Stimulated activated naive CD8-positive, alpha-beta T cell treated with anti-CD3 and anti-CD28 coated beads, Interleukin-15, Interleukin-2, amounts not matched to agents 100 ng/mL and 50 ng/mL, for 24 hours (primary cell): ENCODE results near the gene DRC7.
"Not testable (repeated sequence)": the region's sequence is repeated elsewhere in the genome, so short reads cannot be mapped to it uniquely, and the experiment has no call there.

Source experiments
- H3K27ac Mint-ChIP-seq: one replicate; pipeline ENCODE4 v1.8.0; 2021; ENCODE audit warnings: mild to moderate bottlenecking, mixed read lengths
- H3K27me3 Mint-ChIP-seq: one replicate; pipeline ENCODE4 v1.8.0; 2021; ENCODE audit warnings: mixed read lengths
- H3K36me3 Mint-ChIP-seq: one replicate; pipeline ENCODE4 v1.8.0; 2021; ENCODE audit warnings: low read depth, mixed read lengths
- H3K4me1 Mint-ChIP-seq: one replicate; pipeline ENCODE4 v1.8.0; 2021; ENCODE audit warnings: low read depth, mixed read lengths
- H3K4me3 Mint-ChIP-seq: one replicate; pipeline ENCODE4 v1.8.0; 2021; ENCODE audit warnings: mild to moderate bottlenecking, mixed read lengths
- H3K9me3 Mint-ChIP-seq: one replicate; pipeline ENCODE4 v1.8.0; 2021; ENCODE audit warnings: mixed read lengths

Gene DRC7

DNA sequence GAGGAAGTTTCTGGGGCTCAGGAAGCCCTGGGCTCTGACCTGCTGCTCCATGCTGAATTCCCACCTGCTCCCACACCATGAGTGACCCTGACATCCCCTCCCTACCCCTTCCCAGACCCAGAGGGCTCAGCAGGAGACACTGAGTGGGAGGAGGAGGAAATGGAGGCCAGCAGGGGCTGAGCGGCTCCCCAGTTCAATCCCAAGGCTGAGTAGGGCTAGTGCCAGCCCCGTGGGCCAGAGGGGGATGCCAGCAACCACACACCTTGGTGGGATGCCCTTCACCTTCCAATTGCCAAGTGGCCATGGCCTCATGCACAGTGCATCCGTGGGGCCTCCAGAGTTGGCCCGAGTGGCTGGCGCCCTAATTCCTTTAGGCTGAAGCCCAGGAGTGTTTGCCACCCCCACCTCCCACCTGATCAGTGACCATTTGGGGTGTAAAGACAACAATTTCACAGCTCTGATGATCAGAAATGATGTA, 27.5 kb upstream of the DRC7 start:
- no peaks in the 10 kb centered on the region for H3K9me3 Mint-ChIP-seq
- H3K27ac Mint-ChIP-seq = no peak overlapping the region
- no peak overlapping the region for H3K4me3 Mint-ChIP-seq
- no peaks in the 10 kb centered on the region for H3K27me3 Mint-ChIP-seq
- no peaks in the 10 kb centered on the region for H3K36me3 Mint-ChIP-seq
- no peaks in the 10 kb centered on the region for H3K4me1 Mint-ChIP-seq

DNA sequence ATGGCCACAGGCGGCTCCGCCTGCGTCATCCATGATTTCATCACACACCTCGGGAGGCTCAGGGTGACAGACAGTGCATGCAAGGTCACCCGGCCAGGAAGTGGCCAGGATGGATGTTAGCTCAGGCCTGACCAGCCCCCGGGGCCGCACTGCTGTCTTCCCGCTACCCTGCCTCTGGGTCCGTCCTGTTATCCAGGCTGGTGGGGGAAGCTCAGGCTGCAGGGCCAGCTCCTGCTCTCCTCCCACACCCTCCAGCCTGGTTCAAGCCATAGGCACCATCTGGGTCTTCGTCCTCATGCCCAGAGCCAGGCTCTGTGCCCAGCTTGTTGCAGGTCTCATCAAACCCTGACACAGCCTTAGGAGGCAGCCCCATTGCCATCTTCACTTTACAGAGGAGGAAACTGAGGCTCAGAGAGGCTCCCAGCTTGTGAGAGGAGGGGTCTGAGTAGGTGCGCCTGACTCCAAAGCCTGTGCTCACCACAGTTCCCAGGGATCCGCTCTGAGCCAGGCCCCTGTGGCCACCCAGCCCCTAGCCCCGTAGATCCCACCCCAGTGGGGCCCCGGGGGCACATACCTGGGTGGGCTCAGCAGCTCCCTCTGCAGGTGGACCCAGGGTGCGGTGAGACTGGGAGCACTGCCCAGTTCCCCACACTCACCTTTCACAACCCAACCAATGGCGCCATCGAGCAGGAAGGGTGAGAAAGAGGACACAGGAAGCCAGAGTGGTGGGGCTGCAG, 26.9 kb upstream of the DRC7 start:
- Mint-ChIP-seq H3K9me3 (no peaks in the 10 kb centered on the region), H3K4me1 (no peaks in the 10 kb centered on the region), H3K36me3 (no peaks in the 10 kb centered on the region), H3K4me3 (no peak overlapping the region), H3K27ac (no peak overlapping the region), H3K27me3 (no peaks in the 10 kb centered on the region)

DNA sequence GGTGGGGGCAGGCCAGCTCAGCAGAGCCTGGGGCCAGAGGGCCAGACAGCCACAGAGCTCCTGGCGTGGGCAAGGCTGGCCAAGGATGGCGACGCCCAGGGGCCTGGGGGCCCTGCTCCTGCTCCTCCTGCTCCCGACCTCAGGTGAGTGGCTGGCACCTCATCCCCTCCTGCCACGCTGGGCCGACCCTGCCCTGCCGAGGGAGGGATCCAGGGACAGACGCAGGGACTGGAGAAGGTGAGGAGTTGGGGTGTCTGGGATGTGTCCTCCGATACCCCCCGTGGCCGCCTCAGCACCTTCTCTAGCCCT, 26.4 kb upstream of the DRC7 start, which contains the start of gene ADGRG3:
Gene ADGRG3, plus strand, starts transcription at position 44 of the 309 bp plus-strand sequence. Its CDS starts 42 bp downstream, at position 86.
- H3K9me3 Mint-ChIP-seq = no peaks in the 10 kb centered on the region
- no peaks in the 10 kb centered on the region for H3K36me3 Mint-ChIP-seq
- no peak within 1 kb of the TSS for H3K27ac Mint-ChIP-seq
- no peaks in the 10 kb centered on the region for H3K27me3 Mint-ChIP-seq
- no peaks in the 10 kb centered on the region for H3K4me1 Mint-ChIP-seq
- no peak within 1 kb of the TSS for H3K4me3 Mint-ChIP-seq

DNA sequence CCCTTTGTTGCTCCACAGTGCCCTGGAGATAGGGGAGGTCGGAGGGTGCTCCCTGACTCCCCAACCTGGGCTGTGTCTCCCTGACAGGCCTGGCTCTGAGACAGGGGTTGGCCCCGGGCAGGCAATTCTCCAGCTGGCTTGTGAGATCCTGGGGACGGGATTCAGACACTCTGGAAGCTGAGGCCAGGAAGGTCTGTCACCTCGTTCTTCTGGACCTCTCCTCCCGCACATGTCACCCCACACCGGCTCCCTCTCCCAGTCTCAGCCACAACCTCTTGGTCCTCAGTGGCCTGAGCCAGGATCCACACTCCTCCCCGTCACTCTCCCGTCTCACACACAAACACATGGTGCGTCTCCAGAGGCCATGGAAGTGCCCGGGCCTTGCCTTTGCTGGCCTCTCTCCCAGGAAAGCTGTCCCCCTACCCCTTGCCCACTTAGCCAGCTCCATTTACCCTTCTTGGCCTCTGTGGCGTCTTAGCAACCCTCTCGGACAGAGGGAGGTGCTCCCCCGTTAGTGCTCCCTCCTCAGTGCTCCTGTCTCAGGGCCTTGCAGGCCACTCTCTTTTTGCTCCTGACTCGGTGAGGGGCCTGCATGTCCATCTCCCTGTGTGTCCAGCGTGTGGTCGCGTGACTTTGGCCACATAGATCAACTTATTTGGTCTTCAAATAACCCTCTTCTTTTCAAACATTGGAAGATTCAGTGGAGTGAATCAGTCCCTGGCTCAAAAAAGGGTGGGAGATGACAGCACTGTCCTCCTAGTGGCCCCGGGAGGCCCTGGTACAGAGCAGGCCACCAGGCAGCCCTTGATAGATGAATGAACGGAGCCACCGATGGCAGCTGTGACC, 25.8 kb upstream of the DRC7 start:
- no peak overlapping the region for H3K27ac Mint-ChIP-seq

DNA sequence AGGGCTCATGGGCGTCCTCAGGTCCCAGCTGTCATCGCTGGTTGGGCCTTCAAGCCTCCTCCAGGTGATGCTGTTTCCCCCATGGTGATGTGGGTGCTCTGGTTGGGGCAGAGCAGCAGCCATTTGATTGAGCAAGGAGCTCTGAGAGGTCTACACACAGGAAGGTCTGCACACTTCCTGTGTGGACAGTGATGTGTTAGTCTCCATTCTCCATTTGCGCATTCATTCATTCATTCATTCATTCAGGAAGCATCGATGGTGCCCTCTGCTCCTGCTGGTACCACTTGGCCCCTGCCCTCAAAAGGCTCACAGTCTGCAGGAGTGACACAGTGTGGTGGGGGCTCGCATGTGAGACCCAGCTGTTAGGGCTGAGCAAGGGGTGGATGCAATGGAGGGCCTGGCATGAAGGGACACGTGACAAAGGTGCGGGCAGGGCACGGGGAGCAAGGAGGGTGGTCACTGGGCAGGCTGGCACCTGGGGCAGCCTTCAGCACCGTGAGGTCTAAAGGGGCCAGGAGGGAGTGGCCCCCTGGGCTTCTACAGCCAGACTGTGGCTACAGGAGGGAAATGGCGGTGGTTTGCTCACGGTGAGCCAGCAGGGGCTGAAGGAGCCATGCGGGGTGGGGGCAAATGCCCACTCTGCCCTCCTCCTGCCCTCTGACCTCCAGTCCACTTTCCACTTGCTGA, 25.0 kb upstream of the DRC7 start:
- Mint-ChIP-seq H3K9me3 (no peaks in the 10 kb centered on the region), H3K36me3 (no peaks in the 10 kb centered on the region), H3K4me3 (no peak overlapping the region), H3K4me1 (no peaks in the 10 kb centered on the region), H3K27me3 (no peaks in the 10 kb centered on the region), H3K27ac (no peak overlapping the region)

More for the DNA sequence above, 25.8 kb upstream of the DRC7 start:
- H3K9me3 Mint-ChIP-seq = no peaks in the 10 kb centered on the region
- no peaks in the 10 kb centered on the region for H3K4me1 Mint-ChIP-seq
- no peaks in the 10 kb centered on the region for H3K27me3 Mint-ChIP-seq
- no peak overlapping the region for H3K4me3 Mint-ChIP-seq
- H3K36me3 Mint-ChIP-seq = no peaks in the 10 kb centered on the region

DNA sequence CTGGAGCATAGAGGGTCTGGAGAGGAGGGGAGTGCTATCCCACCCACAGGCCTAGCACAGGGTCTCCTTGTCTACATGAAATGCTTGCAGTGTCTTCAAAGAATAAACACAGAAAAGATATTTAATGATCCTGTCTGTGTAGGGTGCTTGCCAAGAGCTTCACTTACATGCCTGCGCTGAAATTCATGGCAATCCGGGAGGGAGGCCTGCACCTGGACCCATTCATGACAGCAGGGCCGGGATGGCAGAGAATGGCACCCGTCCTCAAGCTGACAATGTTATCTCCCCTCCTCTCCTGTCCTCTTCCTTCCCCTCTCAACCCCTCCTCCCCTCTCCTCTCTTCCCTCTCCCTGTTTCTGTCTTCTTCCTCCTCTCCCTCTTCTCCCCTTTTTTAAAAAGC, 24.4 kb upstream of the DRC7 start:
- Mint-ChIP-seq H3K36me3 (no peaks in the 10 kb centered on the region), H3K27ac (no peak overlapping the region), H3K4me3 (no peak overlapping the region), H3K4me1 (no peaks in the 10 kb centered on the region), H3K27me3 (no peaks in the 10 kb centered on the region), H3K9me3 (no peaks in the 10 kb centered on the region)

DNA sequence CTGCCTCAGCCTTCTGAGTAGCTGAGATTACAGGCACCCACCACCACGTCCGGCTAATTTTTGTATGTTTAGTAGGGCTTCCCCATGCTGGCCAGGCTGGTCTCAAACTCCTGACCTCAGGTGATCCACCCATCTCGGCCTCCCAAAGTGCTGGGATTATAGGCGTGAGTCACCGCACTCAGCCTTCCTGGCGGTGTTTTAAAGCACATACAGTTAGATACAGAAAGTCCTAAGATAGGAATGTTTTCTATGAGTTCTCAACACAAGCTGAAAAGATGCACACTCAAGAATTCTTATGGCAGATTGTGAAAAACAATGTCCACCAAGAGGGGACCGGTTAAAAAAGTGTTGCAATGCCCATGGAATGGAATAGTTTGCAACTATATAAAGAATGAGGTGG, 23.2 kb upstream of the DRC7 start:
- not testable (repeated sequence) for H3K4me1 Mint-ChIP-seq, H3K9me3 Mint-ChIP-seq, H3K4me3 Mint-ChIP-seq, H3K27ac Mint-ChIP-seq, H3K27me3 Mint-ChIP-seq, H3K36me3 Mint-ChIP-seq

- Mint-ChIP-seq H3K4me3 (no peak overlapping the region), H3K27me3 (no peaks in the 10 kb centered on the region), H3K36me3 (no peaks in the 10 kb centered on the region), H3K9me3 (no peaks in the 10 kb centered on the region), H3K4me1 (no peaks in the 10 kb centered on the region), H3K27ac (no peak overlapping the region)
Observed at GRCh38 chr16:57672416-57672815, 22.2 kb upstream of the DRC7 start.

- H3K4me3 Mint-ChIP-seq = no peak overlapping the region
- H3K9me3 Mint-ChIP-seq = no peaks in the 10 kb centered on the region
- no peaks in the 10 kb centered on the region for H3K4me1 Mint-ChIP-seq
- no peaks in the 10 kb centered on the region for H3K27me3 Mint-ChIP-seq
- no peaks in the 10 kb centered on the region for H3K36me3 Mint-ChIP-seq
- no peak overlapping the region for H3K27ac Mint-ChIP-seq
Observed at GRCh38 chr16:57672824-57673223, 21.8 kb upstream of the DRC7 start.

DNA sequence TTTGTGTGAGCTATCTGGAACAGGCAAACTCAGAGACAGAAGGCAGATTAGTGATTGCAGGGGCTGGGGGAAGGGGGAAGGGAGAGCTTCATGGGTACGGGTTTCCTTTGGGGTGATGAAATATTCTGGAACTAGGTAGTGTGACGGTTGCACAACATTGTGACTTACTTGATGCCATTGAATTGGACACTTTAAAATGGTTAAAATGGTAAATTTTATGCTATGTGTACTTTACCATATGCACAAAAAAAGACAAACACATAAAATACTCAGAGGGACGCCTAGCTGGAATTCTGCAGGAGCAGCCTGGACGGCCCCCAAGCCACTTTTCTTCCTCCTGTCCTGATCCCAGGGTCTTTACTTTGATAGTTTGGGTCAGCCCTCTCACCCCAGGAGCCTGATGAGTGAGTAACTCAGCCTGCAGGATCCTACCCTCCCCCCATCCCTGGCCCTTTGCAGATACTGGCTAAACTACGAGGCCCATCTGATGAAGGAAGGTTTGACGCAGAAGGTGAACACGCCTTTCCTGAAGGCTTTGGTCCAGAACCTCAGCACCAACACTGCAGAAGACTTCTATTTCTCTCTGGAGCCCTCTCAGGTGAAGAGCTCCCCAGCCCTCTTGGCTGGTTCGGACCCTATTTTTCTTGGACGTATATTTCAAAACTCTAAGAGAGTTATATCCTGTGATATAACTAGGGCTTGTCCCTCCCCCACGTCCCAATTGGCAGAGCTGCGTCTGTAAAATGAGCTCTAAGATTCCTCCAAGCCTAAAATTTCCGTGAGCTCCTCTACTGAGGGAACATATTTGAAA, 18.7 kb upstream of the DRC7 start:
- Mint-ChIP-seq H3K36me3 (no peaks in the 10 kb centered on the region), H3K27ac (no peak overlapping the region), H3K4me3 (no peak overlapping the region), H3K9me3 (no peaks in the 10 kb centered on the region), H3K4me1 (no peaks in the 10 kb centered on the region), H3K27me3 (no peaks in the 10 kb centered on the region)

- H3K4me1 Mint-ChIP-seq = no peaks in the 10 kb centered on the region
Observed at GRCh38 chr16:57676553-57677085, 18.0 kb upstream of the DRC7 start.

DNA sequence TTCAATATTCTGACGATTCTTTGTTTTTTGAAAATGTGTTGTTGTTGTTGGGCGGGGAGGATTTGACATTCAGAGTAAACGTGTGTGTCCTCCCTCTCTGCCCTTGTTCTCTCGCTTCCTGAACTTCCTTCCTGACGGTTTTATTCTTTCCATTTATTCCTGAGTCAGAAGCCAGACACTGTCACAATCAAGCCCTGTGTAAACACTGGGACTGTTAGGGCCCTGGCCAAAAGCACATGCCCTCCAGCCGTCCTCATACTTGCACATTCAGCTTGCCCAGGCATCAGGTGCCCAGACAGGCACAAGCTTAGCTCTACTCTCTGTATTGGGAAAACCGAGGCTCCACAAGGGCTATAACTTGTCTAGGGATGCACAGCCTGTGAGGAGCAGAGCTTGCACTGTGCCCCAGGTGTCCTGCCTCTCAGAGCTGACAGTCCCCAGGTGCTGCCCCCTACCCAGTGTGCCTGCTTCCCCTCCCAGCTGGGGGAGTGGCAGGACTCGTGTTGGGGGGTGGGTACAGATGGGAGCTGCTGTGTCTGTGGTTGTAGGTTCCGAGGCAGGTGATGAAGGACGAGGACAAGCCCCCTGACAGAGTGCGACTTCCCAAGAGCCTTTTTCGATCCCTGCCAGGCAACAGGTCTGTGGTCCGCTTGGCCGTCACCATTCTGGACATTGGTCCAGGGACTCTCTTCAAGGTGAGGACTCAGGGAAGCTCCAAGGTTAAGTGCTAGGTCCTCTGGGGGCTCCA, 16.8 kb upstream of the DRC7 start:
- H3K4me1 Mint-ChIP-seq = no peaks in the 10 kb centered on the region
- H3K36me3 Mint-ChIP-seq = no peaks in the 10 kb centered on the region
- H3K4me3 Mint-ChIP-seq = no peak overlapping the region
- no peak overlapping the region for H3K27ac Mint-ChIP-seq
- H3K27me3 Mint-ChIP-seq = no peaks in the 10 kb centered on the region
- H3K9me3 Mint-ChIP-seq = no peaks in the 10 kb centered on the region

More at GRCh38 chr16:57676553-57677085, 18.0 kb upstream of the DRC7 start:
- no peaks in the 10 kb centered on the region for H3K27me3 Mint-ChIP-seq
- no peaks in the 10 kb centered on the region for H3K36me3 Mint-ChIP-seq
- no peak overlapping the region for H3K27ac Mint-ChIP-seq
- no peaks in the 10 kb centered on the region for H3K9me3 Mint-ChIP-seq
- no peak overlapping the region for H3K4me3 Mint-ChIP-seq

GRCh38 chr16:57679016-57679415, 15.6 kb upstream of the DRC7 start:
- no peaks in the 10 kb centered on the region for H3K9me3 Mint-ChIP-seq
- no peak overlapping the region for H3K27ac Mint-ChIP-seq
- no peaks in the 10 kb centered on the region for H3K36me3 Mint-ChIP-seq
- H3K4me3 Mint-ChIP-seq = no peak overlapping the region
- H3K4me1 Mint-ChIP-seq = no peaks in the 10 kb centered on the region
- no peaks in the 10 kb centered on the region for H3K27me3 Mint-ChIP-seq
